22Rv1 (cell line): ENCODE measurements around the gene SMCO1.

Experiments used
- H3K27ac ChIP-seq: fragments of 450-650 bp; 2 replicates; pipeline ENCODE4 v1.5.1; 2017
- ZFX ChIP-seq: fragments of 450-650 bp; IDR thresholded peaks from 2 replicates; pipeline ENCODE4 v1.6.1; 2017; ENCODE audit warnings: antibody characterized with exemption, borderline replicate concordance
- TF ChIP-seq, protein P1 (sequence below): fragments of 450-650 bp; IDR thresholded peaks from 2 replicates; pipeline ENCODE4 v1.5.1; 2017; ENCODE audit warnings: mild to moderate bottlenecking

Gene SMCO1, protein sequence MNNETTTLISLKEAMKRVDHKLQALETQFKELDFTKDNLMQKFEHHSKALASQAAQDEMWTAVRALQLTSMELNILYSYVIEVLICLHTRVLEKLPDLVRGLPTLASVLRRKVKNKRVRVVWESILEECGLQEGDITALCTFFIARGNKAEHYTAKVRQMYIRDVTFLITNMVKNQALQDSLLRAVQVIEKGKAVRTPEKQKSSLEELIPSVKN

DNA sequence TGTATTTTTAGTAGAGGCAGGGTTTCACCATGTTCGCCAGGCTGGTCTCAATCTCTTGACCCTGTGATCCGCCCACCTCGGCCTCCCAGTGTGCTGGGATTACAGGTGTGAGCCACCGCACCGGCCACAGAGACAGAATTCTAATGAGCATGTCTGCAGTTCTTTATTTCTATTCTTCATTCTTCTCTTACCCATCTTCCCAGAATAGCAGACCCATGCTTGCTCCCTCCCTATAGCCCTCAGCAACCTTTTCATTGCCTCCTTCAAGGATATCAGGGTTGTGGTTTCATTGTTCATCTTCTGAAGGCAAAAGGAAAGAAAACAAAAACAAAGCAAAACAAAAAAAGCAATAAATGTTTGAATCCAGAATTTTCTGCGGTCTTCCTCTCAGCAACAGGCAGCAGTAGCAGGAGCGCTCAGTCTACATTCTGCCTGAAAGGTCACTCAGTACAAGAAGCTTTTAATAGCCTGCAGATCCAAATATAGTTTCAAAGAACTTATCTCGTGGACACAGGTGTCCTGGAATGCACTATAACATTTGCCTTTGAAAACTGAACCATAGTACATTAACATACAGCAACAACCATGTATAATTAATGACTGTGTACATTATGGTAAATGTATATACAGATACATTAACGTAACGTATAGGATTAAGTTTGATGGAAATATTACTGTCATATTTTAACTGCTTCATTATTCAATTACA lies at the start of gene SMCO1:
TSS of gene SMCO1 (minus strand) at position 434 of the 709 bp plus-strand sequence. CDS start at position 297, 137 bp downstream.
- TF ChIP-seq, protein P1, sequence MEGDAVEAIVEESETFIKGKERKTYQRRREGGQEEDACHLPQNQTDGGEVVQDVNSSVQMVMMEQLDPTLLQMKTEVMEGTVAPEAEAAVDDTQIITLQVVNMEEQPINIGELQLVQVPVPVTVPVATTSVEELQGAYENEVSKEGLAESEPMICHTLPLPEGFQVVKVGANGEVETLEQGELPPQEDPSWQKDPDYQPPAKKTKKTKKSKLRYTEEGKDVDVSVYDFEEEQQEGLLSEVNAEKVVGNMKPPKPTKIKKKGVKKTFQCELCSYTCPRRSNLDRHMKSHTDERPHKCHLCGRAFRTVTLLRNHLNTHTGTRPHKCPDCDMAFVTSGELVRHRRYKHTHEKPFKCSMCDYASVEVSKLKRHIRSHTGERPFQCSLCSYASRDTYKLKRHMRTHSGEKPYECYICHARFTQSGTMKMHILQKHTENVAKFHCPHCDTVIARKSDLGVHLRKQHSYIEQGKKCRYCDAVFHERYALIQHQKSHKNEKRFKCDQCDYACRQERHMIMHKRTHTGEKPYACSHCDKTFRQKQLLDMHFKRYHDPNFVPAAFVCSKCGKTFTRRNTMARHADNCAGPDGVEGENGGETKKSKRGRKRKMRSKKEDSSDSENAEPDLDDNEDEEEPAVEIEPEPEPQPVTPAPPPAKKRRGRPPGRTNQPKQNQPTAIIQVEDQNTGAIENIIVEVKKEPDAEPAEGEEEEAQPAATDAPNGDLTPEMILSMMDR: no peak
- H3K27ac ChIP-seq: no peak within 1 kb of the TSS

DNA sequence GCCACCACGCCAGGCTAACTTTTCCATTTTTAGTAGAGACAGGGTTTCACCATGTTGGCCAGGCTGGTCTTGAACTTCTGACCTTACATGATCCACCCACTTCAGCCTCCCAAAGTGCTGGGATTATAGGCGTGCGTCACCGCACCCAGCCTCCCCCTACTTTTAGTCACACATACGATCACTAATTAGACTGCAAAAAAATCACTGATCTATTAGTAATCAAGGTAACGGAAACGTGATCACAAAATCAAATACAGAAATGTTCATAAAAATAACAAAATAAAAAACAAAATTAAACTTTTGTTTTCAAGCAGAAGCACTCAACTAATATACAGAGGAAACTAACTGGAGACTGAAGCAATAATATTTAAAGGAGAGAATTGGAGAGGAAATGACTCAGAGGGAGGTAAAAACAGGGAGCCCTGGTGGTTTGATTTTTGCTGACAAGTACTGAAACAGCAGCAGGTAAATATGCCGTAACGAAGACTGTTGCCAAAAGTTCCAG lies 48.6 kb upstream of the SMCO1 start:
- H3K27ac ChIP-seq: no peak overlapping the region
- TF ChIP-seq ZFX: no peak
- TF ChIP-seq, protein P1: no peak

DNA sequence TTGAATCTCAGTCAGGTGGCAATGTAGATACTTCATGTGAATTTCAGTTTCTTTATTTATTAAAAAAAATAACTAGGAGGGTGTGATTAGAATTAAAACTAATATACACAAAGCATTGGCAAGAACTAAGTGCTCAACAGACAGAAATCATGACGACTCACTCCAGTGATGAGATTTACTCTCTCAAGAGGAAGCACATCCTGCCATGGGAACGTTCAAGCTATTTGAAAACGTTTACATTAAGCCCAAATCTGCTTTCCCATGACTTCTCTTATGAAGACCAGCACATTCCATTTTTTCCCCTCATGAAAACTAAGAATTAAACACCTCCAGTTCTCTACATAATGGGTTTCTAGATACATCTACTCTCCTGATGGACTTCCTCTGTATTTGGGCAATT lies 44.7 kb upstream of the SMCO1 start:
- no peak overlapping the region for H3K27ac ChIP-seq

GRCh38 chr3:196558476-196558875 lies 43.3 kb upstream of the SMCO1 start:
- no peak for TF ChIP-seq ZFX
- TF ChIP-seq, protein P1: no peak
- no peak overlapping the region for H3K27ac ChIP-seq

More for the DNA sequence above, 44.7 kb upstream of the SMCO1 start:
- no peak for TF ChIP-seq ZFX

DNA sequence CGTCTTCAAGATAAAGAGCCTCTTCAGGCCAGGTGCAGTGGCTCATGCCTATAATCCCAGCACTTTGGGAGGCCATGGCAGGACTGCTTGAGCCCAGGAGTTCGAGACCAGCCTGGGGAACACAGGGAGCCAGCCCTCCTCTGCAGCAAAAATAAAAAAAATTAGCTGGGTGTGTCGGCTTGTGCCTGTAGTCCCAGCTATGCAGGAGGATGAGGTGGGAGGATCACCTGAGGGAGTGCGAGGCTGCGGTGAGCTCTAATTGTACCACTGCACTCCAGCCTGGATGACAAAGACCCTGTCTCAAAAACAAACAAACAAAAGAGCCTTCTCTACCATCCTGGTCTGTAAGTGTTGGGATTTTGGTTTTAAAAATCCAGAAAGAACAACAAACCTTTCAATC lies 42.1 kb upstream of the SMCO1 start:
- no peak overlapping the region for H3K27ac ChIP-seq
- no peak for TF ChIP-seq ZFX
- TF ChIP-seq, protein P1: no peak

GRCh38 chr3:196555295-196555694 lies 40.1 kb upstream of the SMCO1 start:
- no peak for TF ChIP-seq ZFX
- H3K27ac ChIP-seq: no peak overlapping the region

DNA sequence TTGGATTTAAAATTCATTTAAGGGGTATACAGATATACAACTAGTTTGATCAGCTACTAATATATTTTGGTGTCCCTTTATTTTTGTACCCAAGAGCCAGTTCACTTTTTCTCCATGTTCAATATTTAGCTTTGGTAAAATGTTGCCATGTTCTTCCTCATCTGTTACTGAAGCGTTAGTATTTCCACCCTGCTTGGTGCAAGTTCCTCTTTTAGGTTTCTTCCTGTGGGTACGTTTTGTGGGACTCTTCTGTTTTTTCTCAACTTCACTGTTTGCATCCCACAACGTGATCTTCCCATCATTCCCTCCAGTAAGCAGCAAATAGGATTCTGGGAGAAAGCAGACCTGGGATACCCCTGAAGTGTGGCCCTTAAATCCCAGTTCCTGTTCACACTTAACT lies 39.1 kb upstream of the SMCO1 start:
- no peak overlapping the region for H3K27ac ChIP-seq
- TF ChIP-seq ZFX: no peak
- TF ChIP-seq, protein P1: no peak

DNA sequence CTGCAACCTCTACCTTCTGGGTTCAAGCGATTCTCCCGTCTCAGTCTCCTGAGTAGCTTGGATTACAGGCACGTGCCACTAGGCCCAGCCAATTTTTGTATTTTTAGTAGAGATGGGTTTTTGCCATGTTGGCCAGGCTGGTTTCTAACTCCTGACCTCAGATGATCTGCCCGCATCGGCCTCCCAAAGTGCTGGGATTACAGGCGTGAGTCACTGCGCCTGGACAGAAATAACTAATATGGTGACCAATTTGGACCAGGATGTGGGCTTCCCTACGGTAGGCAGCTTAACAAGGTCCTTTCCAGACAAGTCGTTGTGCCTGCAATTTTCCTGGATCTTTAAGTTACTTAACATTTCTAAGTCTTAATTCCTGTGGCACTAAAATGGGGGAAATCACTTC lies 38.4 kb upstream of the SMCO1 start:
- H3K27ac ChIP-seq: no peak overlapping the region
- no peak for TF ChIP-seq ZFX
- TF ChIP-seq, protein P1: no peak
